IMR-90 (cell line): ENCODE measurements around the gene SLC9A7.

Source experiments
- BHLHE40 ChIP-seq: fragments of 150-350 bp; IDR thresholded peaks from 2 replicates; pipeline ENCODE4 v1.6.1; 2016; ENCODE audit warnings: mild to moderate bottlenecking, low read depth, low read length
- CEBPB ChIP-seq: IDR thresholded peaks from 2 replicates; pipeline ENCODE4 v1.6.1; 2012; ENCODE audit warnings: low read depth, low read length, improper control_type of control experiment
- CHD1 ChIP-seq: IDR thresholded peaks from 2 replicates; pipeline ENCODE4 v1.6.1; 2012; ENCODE audit warnings: low read depth, low read length, improper control_type of control experiment
- FOS ChIP-seq: fragments of 150-350 bp; IDR thresholded peaks from 2 replicates; pipeline ENCODE4 v1.6.1; 2016; ENCODE audit warnings: low read depth, low read length
- MAFK ChIP-seq: IDR thresholded peaks from 2 replicates; pipeline ENCODE4 v1.6.1; 2012; ENCODE audit warnings: low read depth, low read length, improper control_type of control experiment
- MXI1 ChIP-seq: IDR thresholded peaks from 2 replicates; pipeline ENCODE4 v1.6.1; 2012; ENCODE audit warnings: low read depth, mild to moderate bottlenecking, low read length, moderate library complexity, borderline replicate concordance
- POLR2A ChIP-seq: IDR thresholded peaks from 2 replicates; pipeline ENCODE4 v1.6.1; 2012; ENCODE audit warnings: mild to moderate bottlenecking, low read depth, low read length
- RAD21 ChIP-seq: IDR thresholded peaks from 2 replicates; pipeline ENCODE4 v1.6.1; 2012; ENCODE audit warnings: low read length, improper control_type of control experiment
- RFX5 ChIP-seq: IDR thresholded peaks from 2 replicates; pipeline ENCODE4 v1.8.0; 2012; ENCODE audit warnings: low read depth, mild to moderate bottlenecking, low read length, moderate library complexity
- SMC3 ChIP-seq: fragments of 150-350 bp; IDR thresholded peaks from 2 replicates; pipeline ENCODE4 v1.6.1; 2016; ENCODE audit warnings: low read depth, mild to moderate bottlenecking, antibody characterized with exemption, low read length, moderate library complexity
- TF ChIP-seq, protein P1 (sequence below): conservative IDR thresholded peaks from 2 replicates; pipeline ENCODE4 v1.5.1; 2012; ENCODE audit warnings: mild to moderate bottlenecking, low read depth, low read length, improper control_type of control experiment
- TF ChIP-seq, protein P2 (sequence below): fragments of 150-350 bp; IDR thresholded peaks from 2 replicates; pipeline ENCODE4 v1.6.1; 2016; ENCODE audit warnings: low read depth, mild to moderate bottlenecking, low read length, moderate library complexity, borderline replicate concordance
- TF ChIP-seq, protein P3 (sequence below): fragments of 150-350 bp; IDR thresholded peaks from 2 replicates; pipeline ENCODE4 v1.6.1; 2017; ENCODE audit warnings: mild to moderate bottlenecking, antibody characterized with exemption, low read length, low read depth

DNA sequence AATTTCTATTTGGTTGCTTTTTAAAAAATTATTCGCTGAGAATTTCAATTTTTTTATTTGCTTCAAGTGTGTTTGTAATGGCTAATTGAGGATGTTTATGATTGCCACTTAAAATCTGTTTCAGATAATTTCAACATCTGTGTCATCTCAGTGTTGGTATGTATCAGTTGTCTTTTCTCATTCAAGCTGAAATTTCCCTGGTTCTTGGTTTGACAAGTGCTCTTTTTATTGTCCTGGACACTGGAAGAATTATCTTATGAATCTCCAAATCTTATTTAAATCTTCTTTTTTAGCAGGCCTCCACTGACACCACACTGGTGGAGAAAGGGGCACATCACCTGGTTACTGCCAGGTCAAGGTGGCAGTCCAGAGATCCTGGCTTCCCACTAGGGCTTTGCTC, 163.8 kb downstream of the SLC9A7 start:
- TF ChIP-seq POLR2A (no peak), SMC3 (no peak), RFX5 (no peak), BHLHE40 (no peak), FOS (no peak), CHD1 (no peak), MXI1 (no peak), RAD21 (no peak), MAFK (no peak), CEBPB (no peak)
- TF ChIP-seq, protein P1, sequence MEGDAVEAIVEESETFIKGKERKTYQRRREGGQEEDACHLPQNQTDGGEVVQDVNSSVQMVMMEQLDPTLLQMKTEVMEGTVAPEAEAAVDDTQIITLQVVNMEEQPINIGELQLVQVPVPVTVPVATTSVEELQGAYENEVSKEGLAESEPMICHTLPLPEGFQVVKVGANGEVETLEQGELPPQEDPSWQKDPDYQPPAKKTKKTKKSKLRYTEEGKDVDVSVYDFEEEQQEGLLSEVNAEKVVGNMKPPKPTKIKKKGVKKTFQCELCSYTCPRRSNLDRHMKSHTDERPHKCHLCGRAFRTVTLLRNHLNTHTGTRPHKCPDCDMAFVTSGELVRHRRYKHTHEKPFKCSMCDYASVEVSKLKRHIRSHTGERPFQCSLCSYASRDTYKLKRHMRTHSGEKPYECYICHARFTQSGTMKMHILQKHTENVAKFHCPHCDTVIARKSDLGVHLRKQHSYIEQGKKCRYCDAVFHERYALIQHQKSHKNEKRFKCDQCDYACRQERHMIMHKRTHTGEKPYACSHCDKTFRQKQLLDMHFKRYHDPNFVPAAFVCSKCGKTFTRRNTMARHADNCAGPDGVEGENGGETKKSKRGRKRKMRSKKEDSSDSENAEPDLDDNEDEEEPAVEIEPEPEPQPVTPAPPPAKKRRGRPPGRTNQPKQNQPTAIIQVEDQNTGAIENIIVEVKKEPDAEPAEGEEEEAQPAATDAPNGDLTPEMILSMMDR, result no peak
- TF ChIP-seq, protein P2, sequence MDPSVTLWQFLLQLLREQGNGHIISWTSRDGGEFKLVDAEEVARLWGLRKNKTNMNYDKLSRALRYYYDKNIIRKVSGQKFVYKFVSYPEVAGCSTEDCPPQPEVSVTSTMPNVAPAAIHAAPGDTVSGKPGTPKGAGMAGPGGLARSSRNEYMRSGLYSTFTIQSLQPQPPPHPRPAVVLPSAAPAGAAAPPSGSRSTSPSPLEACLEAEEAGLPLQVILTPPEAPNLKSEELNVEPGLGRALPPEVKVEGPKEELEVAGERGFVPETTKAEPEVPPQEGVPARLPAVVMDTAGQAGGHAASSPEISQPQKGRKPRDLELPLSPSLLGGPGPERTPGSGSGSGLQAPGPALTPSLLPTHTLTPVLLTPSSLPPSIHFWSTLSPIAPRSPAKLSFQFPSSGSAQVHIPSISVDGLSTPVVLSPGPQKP, result no peak
- TF ChIP-seq, protein P3, sequence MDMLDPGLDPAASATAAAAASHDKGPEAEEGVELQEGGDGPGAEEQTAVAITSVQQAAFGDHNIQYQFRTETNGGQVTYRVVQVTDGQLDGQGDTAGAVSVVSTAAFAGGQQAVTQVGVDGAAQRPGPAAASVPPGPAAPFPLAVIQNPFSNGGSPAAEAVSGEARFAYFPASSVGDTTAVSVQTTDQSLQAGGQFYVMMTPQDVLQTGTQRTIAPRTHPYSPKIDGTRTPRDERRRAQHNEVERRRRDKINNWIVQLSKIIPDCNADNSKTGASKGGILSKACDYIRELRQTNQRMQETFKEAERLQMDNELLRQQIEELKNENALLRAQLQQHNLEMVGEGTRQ, result no peak
